Esophagus squamous epithelium (tissue), 5 donors: ENCODE results near the gene PPT2. TPM values are rescaled to one million over a fixed set of nuclear protein-coding genes. Genes with fewer than 3 reads are reported as not detected.

Experiments
- DNase-seq: peaks from one replicate; lab custom pipeline; 2025; lab: John Stamatoyannopoulos, UW
- H3K27ac ChIP-seq, 4 donors: fragments of 200-600 bp; sonication (generic); one replicate each; pipeline ENCODE4 v1.5.1; 2016 to 2019; ENCODE audit warnings: mild to moderate bottlenecking in 1 of 4
- H3K27me3 ChIP-seq, 4 donors: fragments of 200-600 bp; sonication (generic); 1 replicate in 3 of 4; 2 replicates in 1 of 4; pipeline versions ENCODE4 v1.5.1 to v1.6.0; 2017 to 2021; ENCODE audit warnings: antibody characterized with exemption in 1 of 4
- H3K36me3 ChIP-seq, 3 donors: fragments of 200-600 bp; sonication (generic); one replicate each; pipeline ENCODE4 v1.5.1; 2016 to 2019
- H3K4me1 ChIP-seq, 3 donors: fragments of 200-600 bp; sonication (generic); one replicate each; pipeline ENCODE4 v1.5.1; 2017 to 2019
- H3K4me3 ChIP-seq, 4 donors: fragments of 200-600 bp; sonication (generic); 1 replicate in 3 of 4; 2 replicates in 1 of 4; pipeline ENCODE4 v1.5.1; 2016 to 2019; ENCODE audit warnings: mild to moderate bottlenecking in 2 of 4, moderate library complexity in 1 of 4
- H3K9me3 ChIP-seq, 3 donors: fragments of 200-600 bp; sonication (generic); one replicate each; pipeline ENCODE4 v1.5.1; 2016 to 2019
- CTCF ChIP-seq, 6 experiments: fragments of 450-650 bp in 4 of 6; fragments of 200-600 bp in 2 of 6; sonication (generic) in 2 of 6; IDR thresholded peaks; one replicate each; pipeline ENCODE4 v1.5.1; 2016 to 2019; ENCODE audit warnings: antibody characterized with exemption in 6 of 6, mild to moderate bottlenecking in 4 of 6, moderate library complexity in 4 of 6
- POLR2A ChIP-seq, 4 donors: fragments of 450-650 bp; IDR thresholded peaks; one replicate each; pipeline ENCODE4 v1.6.1; 2017; ENCODE audit warnings: antibody characterized with exemption in 4 of 4, mild to moderate bottlenecking in 4 of 4, moderate library complexity in 3 of 4
- WGBS, 2 donors: methylation state at CpG; one replicate each; pipeline ENCODE4 v1.1.5; 2018; 5-methylcytosine and 5-hydroxymethylcytosine counted together
- intact Hi-C: fragments of 100-400 bp; cut with DNase I; formaldehyde crosslinking; loops from one replicate; pipeline ENCODE4 v1.15.0; 2022
- total RNA-seq, 4 donors: library from RNA; depleted of rRNA; stranded (reverse); fragments of >200 nt; gene quantifications; one replicate each; pipeline ENCODE4 v1.1.0, GENCODE V29; 2016
- donor health status: DM: yes; HTN: yes; CAD: no.

Gene PPT2
- total RNA-seq, 4 donors from 2014 or later = 17.3 to 133 (median 23.7) TPM

- Histone ChIP-seq H3K27me3 (no peaks in the 10 kb centered on the region), H3K27ac (no peak overlapping the region), H3K4me3 (no peak overlapping the region), H3K36me3 (peaks cover 24 to 74% (median 30%) of the 10 kb centered on the region in 3 donors), H3K9me3 (no peaks in the 10 kb centered on the region), H3K4me1 (peaks cover 10 to 29% (median 15%) of the 10 kb centered on the region in 3 donors)
- intact Hi-C loops = no loop called here
- TF ChIP-seq POLR2A (IDR thresholded peaks at IDR 0.05) = no peak
- TF ChIP-seq CTCF (IDR thresholded peaks at IDR 0.05) = no peak
- DNase-seq = no peak
Measured at GRCh38 chr6:32158052-32158451, 4.1 kb downstream of the PPT2 start.

- peak overlapping the region; percentile 1 to 53 (median 48) for H3K27ac ChIP-seq
- WGBS, 2 donors = 78 to 86% methylated on average over 2 to 4 of the region's 7 CpGs
- TF ChIP-seq POLR2A (IDR thresholded peaks at IDR 0.05) (no peak), CTCF (IDR thresholded peaks at IDR 0.05) (no peak)
- H3K4me1 ChIP-seq = peaks cover 0 to 6% (median 0%) of the 10 kb centered on the region in 3 donors
- H3K27me3 ChIP-seq = no peaks in the 10 kb centered on the region
- DNase-seq = no peak
- H3K4me3 ChIP-seq = no peak overlapping the region
- no peaks in the 10 kb centered on the region for H3K9me3 ChIP-seq
- intact Hi-C loops = no loop called here
- H3K36me3 ChIP-seq = peaks cover 10 to 98% (median 26%) of the 10 kb centered on the region in 3 donors
Measured at GRCh38 chr6:32163559-32164258, 9.8 kb downstream of the PPT2 start.

GRCh38 chr6:32164295-32164694 lies 10.4 kb downstream of the PPT2 start, which contains the start of gene EGFL8:
TSS of gene EGFL8 (plus strand) at chr6:32164595. CDS start at chr6:32166166, 1,571 bp downstream.
- no peak for DNase-seq
- H3K27ac ChIP-seq = peak within 1 kb of the TSS; percentile 1 to 53 (median 48)
- peaks cover 11 to 99% (median 26%) of the 10 kb centered on the region in 3 donors for H3K36me3 ChIP-seq
- no peaks in the 10 kb centered on the region for H3K9me3 ChIP-seq
- no peak within 1 kb of the TSS for H3K4me3 ChIP-seq
- intact Hi-C loops = no loop called here
- H3K27me3 ChIP-seq = no peaks in the 10 kb centered on the region
- peaks cover 0 to 6% (median 0%) of the 10 kb centered on the region in 3 donors for H3K4me1 ChIP-seq
- TF ChIP-seq POLR2A (IDR thresholded peaks at IDR 0.05) = no peak

GRCh38 chr6:32166411-32167061 lies 12.6 kb downstream of the PPT2 start:
- intact Hi-C loops = no loop called here
- no peak for DNase-seq
- Histone ChIP-seq H3K4me3 (no peak overlapping the region), H3K4me1 (peaks cover 0 to 6% (median 0%) of the 10 kb centered on the region in 3 donors), H3K9me3 (no peaks in the 10 kb centered on the region), H3K27me3 (no peaks in the 10 kb centered on the region), H3K36me3 (peaks cover 12 to 100% (median 39%) of the 10 kb centered on the region in 3 donors), H3K27ac (peak overlapping the region in 3 of 4 donors; percentile 2 to 28 (median 18))
- TF ChIP-seq CTCF (IDR thresholded peaks at IDR 0.05) = no peak
- TF ChIP-seq POLR2A (IDR thresholded peaks at IDR 0.05) = no peak
- 83 to 84% methylated on average over 8 to 19 of the region's 30 CpGs for WGBS, 2 donors

- Histone ChIP-seq H3K27me3 (no peaks in the 10 kb centered on the region), H3K4me3 (no peak overlapping the region), H3K27ac (peak overlapping the region in 2 of 4 donors; percentile 14 to 18), H3K4me1 (peaks cover 0 to 6% (median 0%) of the 10 kb centered on the region in 3 donors), H3K36me3 (peaks cover 12 to 94% (median 39%) of the 10 kb centered on the region in 3 donors), H3K9me3 (no peaks in the 10 kb centered on the region)
- intact Hi-C loops = no loop called here
- 71 to 84% methylated on average over 4 to 11 of the region's 32 CpGs for WGBS, 2 donors
- DNase-seq = no peak
- TF ChIP-seq POLR2A (IDR thresholded peaks at IDR 0.05) (no peak), CTCF (IDR thresholded peaks at IDR 0.05) (no peak)
Measured at GRCh38 chr6:32167154-32167760, 13.3 kb downstream of the PPT2 start.
